Lower leg skin (tissue), 3 donors: Measurements from ENCODE around the gene AK1.

Experiments
- CTCF ChIP-seq, 3 donors: fragments of 450-650 bp; IDR thresholded peaks; one replicate each; pipeline ENCODE4 v1.5.1; 2016; ENCODE audit warnings: antibody characterized with exemption in 3 of 3, mild to moderate bottlenecking in 3 of 3, moderate library complexity in 2 of 3
- POLR2A ChIP-seq, 2 donors: fragments of 450-650 bp; IDR thresholded peaks; one replicate each; pipeline ENCODE4 v1.6.1; 2016 to 2017; ENCODE audit warnings: antibody characterized with exemption in 2 of 2, mild to moderate bottlenecking in 1 of 2, moderate library complexity in 1 of 2

- no peak for TF ChIP-seq POLR2A (IDR thresholded peaks at IDR 0.05)
- no peak for TF ChIP-seq CTCF (IDR thresholded peaks at IDR 0.05)
Observed at GRCh38 chr9:127905004-127905728, 27.7 kb upstream of the AK1 start.
